MCF 10A (cell line): ENCODE measurements around the gene ALPG. TPM values are rescaled to one million over a fixed set of nuclear protein-coding genes. Genes with fewer than 3 reads are reported as not detected.
"Not testable (repeated sequence)": the region's sequence is repeated elsewhere in the genome, so short reads cannot be mapped to it uniquely, and the experiment has no call there.

Experiments used
- BruUV-seq: library from RNA; stranded (reverse); fragments of 400-500 nt; replicated peaks from 2 replicates; lab custom pipeline; 2021; lab: Mats Ljungman, UMichigan
- CTCF ChIA-PET: fragments of 300-600 bp; sonication (Branson Sonifier 250); formaldehyde crosslinking; extraction: SDS; loops from one replicate; lab custom pipeline; 2021; ENCODE audit warnings: antibody characterized with exemption, inconsistent platforms; lab: Yijun Ruan, JAX
- POLR2A ChIA-PET: fragments of 300-600, 350-650 bp; sonication (Branson Sonifier 250); formaldehyde crosslinking; extraction: SDS; loops from one replicate; lab custom pipeline; 2020; ENCODE audit warnings: antibody characterized with exemption, inconsistent platforms; lab: Yijun Ruan, JAX
- DNase-seq: peaks from one replicate; pipeline ENCODE4 v3.0.0-alpha.2; 2018; ENCODE audit not compliant: unreplicated experiment
- H3K27ac Mint-ChIP-seq: one replicate; pipeline ENCODE4 v1.8.0; 2022; ENCODE audit warnings: mild to moderate bottlenecking, low read depth, mixed read lengths; ENCODE audit not compliant: unreplicated experiment
- H3K27me3 Mint-ChIP-seq: one replicate; pipeline ENCODE4 v1.8.0; 2022; ENCODE audit warnings: mixed read lengths; ENCODE audit not compliant: insufficient read depth, unreplicated experiment
- H3K36me3 Mint-ChIP-seq: one replicate; pipeline ENCODE4 v1.8.0; 2022; ENCODE audit warnings: mild to moderate bottlenecking, moderate library complexity, mixed read lengths; ENCODE audit not compliant: insufficient read depth, unreplicated experiment
- H3K4me1 Mint-ChIP-seq: one replicate; pipeline ENCODE4 v1.8.0; 2022; ENCODE audit warnings: mixed read lengths; ENCODE audit not compliant: insufficient read depth, unreplicated experiment
- H3K4me3 Mint-ChIP-seq: one replicate; pipeline ENCODE4 v1.8.0; 2022; ENCODE audit warnings: mild to moderate bottlenecking, moderate library complexity, mixed read lengths; ENCODE audit not compliant: unreplicated experiment
- H3K9me3 Mint-ChIP-seq: one replicate; pipeline ENCODE4 v1.8.0; 2022; ENCODE audit warnings: mixed read lengths; ENCODE audit not compliant: unreplicated experiment
- intact Hi-C: fragments of 100-400 bp; cut with micrococcal nuclease; formaldehyde crosslinking; loops from 2 replicates; pipeline ENCODE4 v1.14.1; 2022
- total RNA-seq: library from RNA; stranded (reverse); gene quantifications from 2 replicates; pipeline ENCODE4 v1.2.3, GENCODE V29; 2022
- TF ChIP-seq, protein P1 (sequence below): fragments of 200-600 bp; IDR thresholded peaks from one replicate; pipeline ENCODE4 v1.8.0; 2022; ENCODE audit warnings: antibody characterized with exemption, mild to moderate bottlenecking; ENCODE audit not compliant: unreplicated experiment

ALPG gene
- total RNA-seq, 1 experiment from 2014 or later, result not detected

DNA sequence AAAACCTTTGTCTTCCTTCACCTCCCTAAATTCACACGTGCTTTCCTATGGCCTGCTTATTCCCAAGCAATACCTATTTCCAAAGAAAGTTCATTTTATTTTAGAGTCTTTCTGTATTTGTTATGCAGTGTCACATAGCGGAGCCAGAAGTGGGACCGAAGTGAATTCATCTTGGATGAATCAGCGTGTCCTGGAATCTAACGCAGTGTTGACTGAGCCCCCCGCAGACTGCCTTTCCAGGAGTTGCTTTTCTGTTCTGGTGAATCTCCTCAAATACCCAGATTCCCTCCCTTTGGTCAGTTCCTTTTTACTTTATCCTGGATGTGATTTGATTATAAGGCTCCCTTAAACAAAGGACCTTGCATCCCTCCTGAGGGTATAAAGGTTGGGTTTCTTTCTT lies 17.3 kb upstream of the ALPG start:
- no peak overlapping the region for H3K27ac Mint-ChIP-seq
- BruUV-seq, result no TSS peak

DNA sequence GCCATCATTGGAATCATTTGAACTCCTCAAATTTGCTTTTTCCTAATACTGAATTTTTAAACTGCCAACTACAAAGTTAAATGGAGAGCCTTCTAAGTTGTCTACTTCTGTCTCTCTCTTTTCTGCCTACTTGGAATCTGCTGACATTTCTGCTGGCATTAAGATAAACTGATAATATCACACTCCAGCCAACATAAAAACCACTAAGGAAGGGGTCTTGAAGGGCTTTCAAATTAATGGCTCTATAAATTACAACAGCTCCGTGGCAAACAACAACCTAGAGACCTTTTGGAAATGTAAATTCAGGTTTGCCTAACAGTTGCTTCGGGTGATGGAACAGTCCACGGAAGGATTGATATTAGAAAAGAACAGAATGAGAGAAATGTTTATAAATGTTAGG lies 16.0 kb upstream of the ALPG start:
- Mint-ChIP-seq H3K27ac (no peak overlapping the region), H3K4me3 (no peak overlapping the region), H3K36me3 (no peaks in the 10 kb centered on the region), H3K4me1 (peaks cover 6% of the 10 kb centered on the region), H3K27me3 (peaks cover 40% of the 10 kb centered on the region), H3K9me3 (no peaks in the 10 kb centered on the region)
- BruUV-seq, result no TSS peak
- ChIA-PET POLR2A (no interaction called here), CTCF (interaction anchor here (0.7 to 0.8 kb wide), 3 partner anchors 18 to 46 kb away, joined by 3 to 4 read pairs (median 3); no protein-coding TSS in a partner anchor)
- no peak for DNase-seq
- TF ChIP-seq, protein P1, sequence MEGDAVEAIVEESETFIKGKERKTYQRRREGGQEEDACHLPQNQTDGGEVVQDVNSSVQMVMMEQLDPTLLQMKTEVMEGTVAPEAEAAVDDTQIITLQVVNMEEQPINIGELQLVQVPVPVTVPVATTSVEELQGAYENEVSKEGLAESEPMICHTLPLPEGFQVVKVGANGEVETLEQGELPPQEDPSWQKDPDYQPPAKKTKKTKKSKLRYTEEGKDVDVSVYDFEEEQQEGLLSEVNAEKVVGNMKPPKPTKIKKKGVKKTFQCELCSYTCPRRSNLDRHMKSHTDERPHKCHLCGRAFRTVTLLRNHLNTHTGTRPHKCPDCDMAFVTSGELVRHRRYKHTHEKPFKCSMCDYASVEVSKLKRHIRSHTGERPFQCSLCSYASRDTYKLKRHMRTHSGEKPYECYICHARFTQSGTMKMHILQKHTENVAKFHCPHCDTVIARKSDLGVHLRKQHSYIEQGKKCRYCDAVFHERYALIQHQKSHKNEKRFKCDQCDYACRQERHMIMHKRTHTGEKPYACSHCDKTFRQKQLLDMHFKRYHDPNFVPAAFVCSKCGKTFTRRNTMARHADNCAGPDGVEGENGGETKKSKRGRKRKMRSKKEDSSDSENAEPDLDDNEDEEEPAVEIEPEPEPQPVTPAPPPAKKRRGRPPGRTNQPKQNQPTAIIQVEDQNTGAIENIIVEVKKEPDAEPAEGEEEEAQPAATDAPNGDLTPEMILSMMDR, result no peak
- intact Hi-C loops, result no loop called here

More for the DNA sequence above, 17.3 kb upstream of the ALPG start:
- no peaks in the 10 kb centered on the region for H3K9me3 Mint-ChIP-seq
- ChIA-PET CTCF (no interaction called here), POLR2A (no interaction called here)
- peaks cover 54% of the 10 kb centered on the region for H3K27me3 Mint-ChIP-seq
- H3K4me1 Mint-ChIP-seq, result no peaks in the 10 kb centered on the region
- TF ChIP-seq, protein P1, result no peak
- H3K4me3 Mint-ChIP-seq, result no peak overlapping the region
- intact Hi-C loops, result no loop called here
- H3K36me3 Mint-ChIP-seq, result no peaks in the 10 kb centered on the region
- DNase-seq, result no peak

DNA sequence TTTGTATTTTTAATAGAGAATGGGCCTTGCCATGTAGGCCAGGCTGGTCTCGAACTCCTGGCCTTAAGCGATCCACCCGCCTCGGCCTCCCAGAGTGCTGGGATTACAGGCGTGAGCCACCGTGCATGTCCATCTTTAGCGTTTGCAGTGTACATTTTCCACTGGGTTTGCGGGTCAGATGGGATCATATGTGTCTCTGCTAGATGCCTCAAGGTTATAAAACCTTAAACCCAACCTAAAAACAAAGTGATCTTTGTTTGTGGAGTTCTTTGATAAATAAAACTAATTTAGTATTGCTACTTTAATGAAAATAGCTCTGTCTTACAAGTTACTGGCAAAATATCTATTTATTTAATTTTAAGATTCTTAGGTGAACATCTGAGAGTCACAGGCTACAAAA lies 13.1 kb upstream of the ALPG start:
- no TSS peak for BruUV-seq
- TF ChIP-seq, protein P1, result no peak
- Mint-ChIP-seq H3K27ac (no peak overlapping the region), H3K4me1 (peaks cover 9% of the 10 kb centered on the region), H3K4me3 (no peak overlapping the region), H3K27me3 (peaks cover 27% of the 10 kb centered on the region), H3K36me3 (no peaks in the 10 kb centered on the region), H3K9me3 (no peaks in the 10 kb centered on the region)
- DNase-seq, result no peak
- POLR2A ChIA-PET, result no interaction called here
- CTCF ChIA-PET, result no interaction called here
- intact Hi-C loops, result no loop called here

DNA sequence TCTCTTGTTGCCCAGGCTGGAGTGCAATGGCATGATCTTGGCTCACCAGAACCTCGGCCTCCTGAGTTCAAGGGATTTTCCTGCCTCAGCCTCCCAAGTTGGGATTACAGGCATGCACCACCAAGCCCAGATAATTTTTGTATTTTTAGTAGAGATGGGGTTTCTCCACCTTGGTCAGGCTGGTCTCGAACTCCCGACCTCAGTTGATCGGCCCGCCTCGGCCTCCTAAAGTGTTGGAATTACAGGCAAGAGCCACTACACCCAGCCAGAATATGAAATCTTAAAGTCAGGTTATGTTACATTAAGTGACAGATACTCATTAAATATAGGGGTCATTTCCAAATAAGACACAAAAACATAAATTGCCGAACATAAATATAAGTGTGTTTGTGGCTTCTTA lies 12.2 kb upstream of the ALPG start:
- DNase-seq, POLR2A ChIA-PET, H3K4me1 Mint-ChIP-seq, intact Hi-C loops, H3K9me3 Mint-ChIP-seq, H3K36me3 Mint-ChIP-seq, BruUV-seq, H3K27ac Mint-ChIP-seq, H3K4me3 Mint-ChIP-seq: not testable (repeated sequence)
- peaks cover 23% of the 10 kb centered on the region for H3K27me3 Mint-ChIP-seq
- CTCF ChIA-PET, result interaction anchor here (0.7 kb wide), 1 partner anchor 780 kb away, joined by 3 read pairs; no protein-coding TSS in a partner anchor

DNA sequence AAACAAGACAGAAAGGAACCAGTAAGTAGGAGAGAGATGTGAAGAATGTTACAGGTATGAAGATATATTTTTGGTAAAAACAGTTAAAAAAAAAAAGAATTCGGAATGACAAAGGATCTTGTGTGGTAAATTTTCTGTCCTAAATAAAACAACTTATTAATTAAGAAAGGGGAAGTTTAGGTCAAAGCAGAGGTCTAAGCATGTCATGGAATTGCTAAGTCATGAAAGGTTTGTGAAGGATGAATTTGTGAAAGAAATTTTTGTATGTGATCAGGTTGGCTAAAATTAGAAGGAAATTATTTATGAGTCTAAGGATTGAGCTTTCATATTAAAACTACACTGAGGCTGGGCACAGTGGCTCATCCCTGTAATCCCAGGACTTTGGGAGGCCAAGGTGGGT lies 11.1 kb upstream of the ALPG start:
- CTCF ChIA-PET, result no interaction called here
- intact Hi-C loops, result no loop called here
- Mint-ChIP-seq H3K36me3 (no peaks in the 10 kb centered on the region), H3K9me3 (no peaks in the 10 kb centered on the region), H3K4me3 (no peak overlapping the region), H3K27ac (no peak overlapping the region), H3K27me3 (peaks cover 19% of the 10 kb centered on the region), H3K4me1 (peaks cover 9% of the 10 kb centered on the region)
- no TSS peak for BruUV-seq
- TF ChIP-seq, protein P1, result no peak
- DNase-seq, result no peak
- POLR2A ChIA-PET, result no interaction called here
